MM.1S (cell line): ENCODE results near the gene MAP3K1.

ENCODE experiments used
- EZH2 ChIP-seq: fragments of 300-600 bp; sonication (generic); optimal IDR thresholded peaks from 2 replicates; pipeline ENCODE3; 2017; ENCODE audit warnings: low read depth, mild to moderate bottlenecking, antibody characterized with exemption, low read length, mixed read lengths
- TF ChIP-seq, protein P1 (sequence below): fragments of 300-600 bp; sonication (generic); IDR thresholded peaks from 2 replicates; pipeline ENCODE4 v1.5.1; 2016; ENCODE audit warnings: antibody characterized with exemption, low read length, mixed read lengths

DNA sequence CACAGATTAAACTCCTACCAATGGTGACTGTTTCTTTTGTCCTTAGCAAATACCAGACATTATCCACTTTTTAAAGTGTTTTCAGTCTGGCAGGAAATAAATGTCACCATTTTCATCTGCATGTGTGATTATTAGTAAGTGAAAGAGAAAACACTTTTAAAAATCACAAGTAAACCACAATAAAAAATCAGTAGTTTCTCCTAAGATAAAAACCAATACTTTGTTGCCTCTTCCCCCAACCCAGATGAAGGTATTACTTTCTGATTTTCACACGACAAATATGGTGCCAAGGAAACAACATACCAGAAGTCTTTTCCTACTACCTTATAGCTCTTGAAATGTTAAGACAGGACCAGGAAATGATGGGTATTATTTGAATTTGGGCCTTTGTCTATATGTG, 11.5 kb upstream of the MAP3K1 start:
- TF ChIP-seq, protein P1, sequence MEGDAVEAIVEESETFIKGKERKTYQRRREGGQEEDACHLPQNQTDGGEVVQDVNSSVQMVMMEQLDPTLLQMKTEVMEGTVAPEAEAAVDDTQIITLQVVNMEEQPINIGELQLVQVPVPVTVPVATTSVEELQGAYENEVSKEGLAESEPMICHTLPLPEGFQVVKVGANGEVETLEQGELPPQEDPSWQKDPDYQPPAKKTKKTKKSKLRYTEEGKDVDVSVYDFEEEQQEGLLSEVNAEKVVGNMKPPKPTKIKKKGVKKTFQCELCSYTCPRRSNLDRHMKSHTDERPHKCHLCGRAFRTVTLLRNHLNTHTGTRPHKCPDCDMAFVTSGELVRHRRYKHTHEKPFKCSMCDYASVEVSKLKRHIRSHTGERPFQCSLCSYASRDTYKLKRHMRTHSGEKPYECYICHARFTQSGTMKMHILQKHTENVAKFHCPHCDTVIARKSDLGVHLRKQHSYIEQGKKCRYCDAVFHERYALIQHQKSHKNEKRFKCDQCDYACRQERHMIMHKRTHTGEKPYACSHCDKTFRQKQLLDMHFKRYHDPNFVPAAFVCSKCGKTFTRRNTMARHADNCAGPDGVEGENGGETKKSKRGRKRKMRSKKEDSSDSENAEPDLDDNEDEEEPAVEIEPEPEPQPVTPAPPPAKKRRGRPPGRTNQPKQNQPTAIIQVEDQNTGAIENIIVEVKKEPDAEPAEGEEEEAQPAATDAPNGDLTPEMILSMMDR = no peak
- no peak for TF ChIP-seq EZH2
